ENCODE data around the gene EZR.

EZR gene

GRCh38 chr6:158743033-158743651 lies 76.0 kb downstream of the EZR start:
- Histone ChIP-seq H3K4me3 (no peak overlapping the region), H3K27ac (no peak overlapping the region)
- no peak for TF ChIP-seq CTCF (IDR thresholded peaks at IDR 0.05)
- DNase-seq (ENCODE audit: low spot score): no peak

- TF ChIP-seq CTCF (IDR thresholded peaks at IDR 0.05): no peak
- Histone ChIP-seq H3K27ac (no peak overlapping the region), H3K4me3 (no peak overlapping the region)
- no peak for DNase-seq (ENCODE audit: low spot score)
Observed at GRCh38 chr6:158739673-158740072, 79.5 kb downstream of the EZR start.

GRCh38 chr6:158737710-158738615 lies 81.2 kb downstream of the EZR start:
- no peak overlapping the region for H3K27ac ChIP-seq

GRCh38 chr6:158737082-158737709 lies 82.0 kb downstream of the EZR start:
- no peak for DNase-seq (ENCODE audit: low spot score)
- no peak overlapping the region for H3K27ac ChIP-seq
- TF ChIP-seq CTCF (IDR thresholded peaks at IDR 0.05): no peak
- H3K4me3 ChIP-seq: no peak overlapping the region

More at GRCh38 chr6:158737710-158738615, 81.2 kb downstream of the EZR start:
- DNase-seq (ENCODE audit: low spot score): no peak
- TF ChIP-seq CTCF (IDR thresholded peaks at IDR 0.05): no peak
- H3K4me3 ChIP-seq: no peak overlapping the region

- DNase-seq (ENCODE audit: low spot score): no peak
- no peak overlapping the region for H3K27ac ChIP-seq
- no peak overlapping the region for H3K4me3 ChIP-seq
- TF ChIP-seq CTCF (IDR thresholded peaks at IDR 0.05): no peak
Observed at GRCh38 chr6:158735009-158735408, 84.2 kb downstream of the EZR start.

GRCh38 chr6:158730541-158730907 lies 88.6 kb downstream of the EZR start:
- no peak for DNase-seq (ENCODE audit: low spot score)
- no peak overlapping the region for H3K4me3 ChIP-seq
- no peak for TF ChIP-seq CTCF (IDR thresholded peaks at IDR 0.05)
- H3K27ac ChIP-seq: no peak overlapping the region

Measured in coronary artery (tissue), 2 donors.